HepG2 (cell line): ENCODE results near the gene LMAN2. TPM values are rescaled to one million over a fixed set of nuclear protein-coding genes. Genes with fewer than 3 reads are reported as not detected.

Experiments
- ARNT ChIP-seq: fragments of 450-650 bp; IDR thresholded peaks from 2 replicates; pipeline ENCODE4 v1.6.1; 2017
- ARNT2 ChIP-seq: sonication (generic); formaldehyde crosslinking; IDR thresholded peaks from 2 replicates; pipeline ENCODE4 v1.8.0; 2022; ENCODE audit warnings: mild to moderate bottlenecking, low read depth, missing genetic modification reagents, moderate library complexity
- ERF ChIP-seq: IDR thresholded peaks from 2 replicates; pipeline ENCODE4 v1.6.1; 2018; ENCODE audit warnings: missing biosample characterization, missing genetic modification reagents
- FOXC1 ChIP-seq: sonication (generic); formaldehyde crosslinking; IDR thresholded peaks from 2 replicates; pipeline ENCODE4 v1.8.0; 2022; ENCODE audit warnings: mild to moderate bottlenecking, missing genetic modification reagents, borderline replicate concordance
- HNRNPK ChIP-seq: fragments of 200-400 bp; formaldehyde crosslinking; IDR thresholded peaks from 2 replicates; pipeline ENCODE4 v1.6.1; 2018; ENCODE audit warnings: low read length, low read depth, moderate library complexity, mild to moderate bottlenecking; ENCODE audit not compliant: poor library complexity, severe bottlenecking
- MLLT10 ChIP-seq: sonication (generic); formaldehyde crosslinking; IDR thresholded peaks from 2 replicates; pipeline ENCODE4 v1.4.0; 2020; ENCODE audit warnings: missing genetic modification reagents
- PHF8 ChIP-seq: sonication (generic); formaldehyde crosslinking; IDR thresholded peaks from 2 replicates; pipeline ENCODE4 v1.5.0; 2020; ENCODE audit warnings: missing genetic modification reagents
- POLR2G ChIP-seq: fragments of 200-400 bp; formaldehyde crosslinking; IDR thresholded peaks from 2 replicates; pipeline ENCODE4 v1.6.1; 2018; ENCODE audit warnings: mild to moderate bottlenecking, low read depth, low read length, moderate library complexity
- TBX2 ChIP-seq: sonication (generic); formaldehyde crosslinking; IDR thresholded peaks from 2 replicates; pipeline ENCODE4 v1.5.0; 2020; ENCODE audit warnings: missing genetic modification reagents, mild to moderate bottlenecking, borderline replicate concordance
- ZFX ChIP-seq: sonication (generic); formaldehyde crosslinking; IDR thresholded peaks from 2 replicates; pipeline ENCODE4 v1.4.0; 2020; ENCODE audit warnings: mild to moderate bottlenecking, low read depth, missing genetic modification reagents, moderate library complexity
- ZNF230 ChIP-seq: sonication (generic); formaldehyde crosslinking; IDR thresholded peaks from 2 replicates; pipeline ENCODE4 v1.4.0; 2020; ENCODE audit warnings: mild to moderate bottlenecking, missing genetic modification reagents
- ZNF432 ChIP-seq: sonication (generic); formaldehyde crosslinking; IDR thresholded peaks from 2 replicates; pipeline ENCODE4 v1.5.0; 2020; ENCODE audit warnings: missing genetic modification reagents, mild to moderate bottlenecking, borderline replicate concordance
- ZNF607 ChIP-seq: sonication (generic); formaldehyde crosslinking; IDR thresholded peaks from 2 replicates; pipeline ENCODE4 v1.5.1; 2020; ENCODE audit warnings: missing genetic modification reagents, mild to moderate bottlenecking, borderline replicate concordance
- ZSCAN25 ChIP-seq: sonication (generic); formaldehyde crosslinking; IDR thresholded peaks from 2 replicates; pipeline ENCODE4 v1.8.0; 2022; ENCODE audit warnings: mild to moderate bottlenecking, missing genetic modification reagents
- polyA plus RNA-seq, 8 experiments: library from polyadenylated mRNA; depleted of rRNA in 3 of 8; stranded (reverse) in 7 of 8; unstranded in 1 of 8; fragments of >200 nt; fragmentation: Illumina TruSeq in 4 of 8; extraction: Trizol in 4 of 8; gene quantifications; 2 replicates each; pipeline versions ENCODE4 v1.2.1 to v1.2.3, GENCODE V29; 2011 to 2016; ENCODE audit warnings: low read depth in 4 of 8, missing spikeins in 1 of 8, mixed read lengths in 1 of 8; ENCODE audit not compliant: insufficient read depth in 1 of 8
- total RNA-seq, 5 experiments: library from RNA; depleted of rRNA; stranded (reverse); fragments of >200 nt; fragmentation: Illumina TruSeq; extraction: Trizol; gene quantifications; 2 replicates each; pipeline ENCODE4 v1.2.3, GENCODE V29; 2016; ENCODE audit warnings: low read depth in 1 of 5
- TF ChIP-seq, protein P1 (sequence below): sonication (generic); formaldehyde crosslinking; IDR thresholded peaks from 2 replicates; pipeline ENCODE4 v1.5.1; 2020; ENCODE audit warnings: mild to moderate bottlenecking, missing genetic modification reagents, moderate library complexity
- TF ChIP-seq, protein P2 (sequence below): sonication (generic); formaldehyde crosslinking; IDR thresholded peaks from 2 replicates; pipeline ENCODE4 v1.8.1; 2023; ENCODE audit warnings: mild to moderate bottlenecking, moderate library complexity, missing genetic modification reagents
- TF ChIP-seq, protein P3 (sequence below): sonication (generic); formaldehyde crosslinking; IDR thresholded peaks from 2 replicates; pipeline ENCODE4 v1.4.0; 2020; ENCODE audit warnings: missing genetic modification reagents
- TF ChIP-seq, protein P4 (sequence below): sonication (generic); formaldehyde crosslinking; IDR thresholded peaks from 2 replicates; pipeline ENCODE4 v1.8.1; 2023; ENCODE audit warnings: mild to moderate bottlenecking, missing genetic modification reagents

The LMAN2 gene
- total and polyA plus RNA-seq, 2 of the 13 experiments (the other 11 are each of a cell fraction or from before 2014, with no cell fraction given): 191 to 197 TPM

DNA sequence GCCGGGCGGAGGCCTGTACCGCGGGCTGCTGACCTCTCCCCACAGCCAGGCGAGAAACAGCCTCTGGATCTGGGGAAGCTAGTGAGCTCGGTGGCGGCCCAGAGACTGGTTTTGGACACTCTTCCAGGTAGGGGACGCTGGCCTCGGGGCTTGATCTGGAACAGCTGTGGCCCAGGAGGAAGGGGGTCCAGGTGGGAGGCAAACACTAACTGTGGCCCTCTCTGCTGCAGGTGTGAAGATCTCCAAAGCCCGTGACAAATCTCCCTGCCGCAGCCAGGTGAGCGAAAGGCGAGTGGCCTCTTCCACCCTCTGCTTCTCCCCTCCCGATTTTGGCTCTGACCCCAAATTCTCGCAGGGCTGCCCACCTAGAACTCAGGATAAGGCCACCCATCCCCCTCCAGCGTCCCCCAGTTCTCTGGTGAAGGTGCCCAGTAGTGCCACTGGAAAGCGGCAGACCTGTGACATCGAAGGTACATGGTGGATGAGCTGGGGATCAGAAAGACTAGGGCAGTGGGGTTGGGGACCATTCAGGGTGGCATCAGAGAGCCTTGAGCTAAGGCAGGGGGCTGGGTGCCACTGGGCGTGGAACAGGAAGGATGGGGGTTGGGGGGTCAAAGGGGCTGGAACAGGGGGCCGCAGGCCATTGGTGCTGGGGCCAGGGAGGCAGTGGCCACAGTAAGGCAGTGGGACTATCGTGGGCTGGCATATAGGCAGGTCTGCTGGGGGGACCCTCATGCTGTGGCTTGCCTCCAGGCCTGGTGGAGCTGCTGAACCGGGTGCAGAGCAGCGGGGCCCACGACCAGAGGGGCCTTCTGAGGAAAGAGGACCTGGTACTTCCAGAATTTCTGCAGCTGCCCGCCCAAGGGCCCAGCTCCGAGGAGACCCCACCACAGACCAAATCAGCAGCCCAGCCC is 19.9 kb upstream of the LMAN2 start (continued):
- TF ChIP-seq TBX2 (CRISPR knock-in tag) (0 out of 2 replicates have a peak, but pooled peaks have one; percentile 26), ERF (CRISPR knock-in tag) (0 out of 2 replicates have a peak, but pooled peaks have one; percentile 1), ZFX (CRISPR knock-in tag) (peak; percentile 77; the same call in 1 of the 2 replicates), ZNF230 (no peak), ZSCAN25 (CRISPR knock-in tag) (0 out of 2 replicates have a peak, but pooled peaks have one; percentile 6), PHF8 (CRISPR knock-in tag) (peak; percentile 55; the same call in 1 of the 2 replicates), ARNT2 (CRISPR knock-in tag) (peak; percentile 59; the same call in 1 of the 2 replicates), POLR2G (peak; percentile 77), HNRNPK (peak; percentile 27), MLLT10 (CRISPR knock-in tag) (no peak), FOXC1 (CRISPR knock-in tag) (0 out of 2 replicates have a peak, but pooled peaks have one; percentile 8), ZNF607 (0 out of 2 replicates have a peak, but pooled peaks have one; percentile 16), ARNT (no peak), ZNF432 (no peak)
- TF ChIP-seq, protein P1, sequence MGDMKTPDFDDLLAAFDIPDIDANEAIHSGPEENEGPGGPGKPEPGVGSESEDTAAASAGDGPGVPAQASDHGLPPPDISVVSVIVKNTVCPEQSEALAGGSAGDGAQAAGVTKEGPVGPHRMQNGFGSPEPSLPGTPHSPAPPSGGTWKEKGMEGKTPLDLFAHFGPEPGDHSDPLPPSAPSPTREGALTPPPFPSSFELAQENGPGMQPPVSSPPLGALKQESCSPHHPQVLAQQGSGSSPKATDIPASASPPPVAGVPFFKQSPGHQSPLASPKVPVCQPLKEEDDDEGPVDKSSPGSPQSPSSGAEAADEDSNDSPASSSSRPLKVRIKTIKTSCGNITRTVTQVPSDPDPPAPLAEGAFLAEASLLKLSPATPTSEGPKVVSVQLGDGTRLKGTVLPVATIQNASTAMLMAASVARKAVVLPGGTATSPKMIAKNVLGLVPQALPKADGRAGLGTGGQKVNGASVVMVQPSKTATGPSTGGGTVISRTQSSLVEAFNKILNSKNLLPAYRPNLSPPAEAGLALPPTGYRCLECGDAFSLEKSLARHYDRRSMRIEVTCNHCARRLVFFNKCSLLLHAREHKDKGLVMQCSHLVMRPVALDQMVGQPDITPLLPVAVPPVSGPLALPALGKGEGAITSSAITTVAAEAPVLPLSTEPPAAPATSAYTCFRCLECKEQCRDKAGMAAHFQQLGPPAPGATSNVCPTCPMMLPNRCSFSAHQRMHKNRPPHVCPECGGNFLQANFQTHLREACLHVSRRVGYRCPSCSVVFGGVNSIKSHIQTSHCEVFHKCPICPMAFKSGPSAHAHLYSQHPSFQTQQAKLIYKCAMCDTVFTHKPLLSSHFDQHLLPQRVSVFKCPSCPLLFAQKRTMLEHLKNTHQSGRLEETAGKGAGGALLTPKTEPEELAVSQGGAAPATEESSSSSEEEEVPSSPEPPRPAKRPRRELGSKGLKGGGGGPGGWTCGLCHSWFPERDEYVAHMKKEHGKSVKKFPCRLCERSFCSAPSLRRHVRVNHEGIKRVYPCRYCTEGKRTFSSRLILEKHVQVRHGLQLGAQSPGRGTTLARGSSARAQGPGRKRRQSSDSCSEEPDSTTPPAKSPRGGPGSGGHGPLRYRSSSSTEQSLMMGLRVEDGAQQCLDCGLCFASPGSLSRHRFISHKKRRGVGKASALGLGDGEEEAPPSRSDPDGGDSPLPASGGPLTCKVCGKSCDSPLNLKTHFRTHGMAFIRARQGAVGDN (CRISPR knock-in tag): peak; percentile 61
- TF ChIP-seq, protein P2, sequence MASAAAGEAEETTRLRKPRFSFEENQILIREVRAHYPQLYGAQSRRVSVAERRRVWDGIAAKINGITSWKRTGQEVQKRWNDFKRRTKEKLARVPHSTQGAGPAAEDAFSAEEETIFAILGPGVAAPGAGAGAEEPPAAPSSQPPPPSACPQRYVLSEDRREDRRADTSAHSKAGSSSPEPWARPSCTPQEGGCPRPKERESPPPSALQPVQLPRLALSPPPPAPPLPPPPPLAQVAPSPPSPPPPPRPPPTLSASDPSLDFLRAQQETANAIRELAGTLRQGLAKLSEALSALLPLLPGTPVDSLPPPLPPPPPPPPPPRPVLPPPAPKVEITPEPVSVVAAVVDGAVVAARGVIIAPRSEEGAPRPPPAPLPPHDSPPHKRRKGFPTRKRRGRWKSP (CRISPR knock-in tag): 0 out of 2 replicates have a peak, but pooled peaks have one; percentile 9
- TF ChIP-seq, protein P3, sequence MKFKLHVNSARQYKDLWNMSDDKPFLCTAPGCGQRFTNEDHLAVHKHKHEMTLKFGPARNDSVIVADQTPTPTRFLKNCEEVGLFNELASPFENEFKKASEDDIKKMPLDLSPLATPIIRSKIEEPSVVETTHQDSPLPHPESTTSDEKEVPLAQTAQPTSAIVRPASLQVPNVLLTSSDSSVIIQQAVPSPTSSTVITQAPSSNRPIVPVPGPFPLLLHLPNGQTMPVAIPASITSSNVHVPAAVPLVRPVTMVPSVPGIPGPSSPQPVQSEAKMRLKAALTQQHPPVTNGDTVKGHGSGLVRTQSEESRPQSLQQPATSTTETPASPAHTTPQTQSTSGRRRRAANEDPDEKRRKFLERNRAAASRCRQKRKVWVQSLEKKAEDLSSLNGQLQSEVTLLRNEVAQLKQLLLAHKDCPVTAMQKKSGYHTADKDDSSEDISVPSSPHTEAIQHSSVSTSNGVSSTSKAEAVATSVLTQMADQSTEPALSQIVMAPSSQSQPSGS (CRISPR knock-in tag): 0 out of 2 replicates have a peak, but pooled peaks have one; percentile 5
- TF ChIP-seq, protein P4, sequence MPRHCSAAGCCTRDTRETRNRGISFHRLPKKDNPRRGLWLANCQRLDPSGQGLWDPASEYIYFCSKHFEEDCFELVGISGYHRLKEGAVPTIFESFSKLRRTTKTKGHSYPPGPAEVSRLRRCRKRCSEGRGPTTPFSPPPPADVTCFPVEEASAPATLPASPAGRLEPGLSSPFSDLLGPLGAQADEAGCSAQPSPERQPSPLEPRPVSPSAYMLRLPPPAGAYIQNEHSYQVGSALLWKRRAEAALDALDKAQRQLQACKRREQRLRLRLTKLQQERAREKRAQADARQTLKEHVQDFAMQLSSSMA: 0 out of 2 replicates have a peak, but pooled peaks have one; percentile 12
